B cell (primary cell): Measurements from ENCODE around the gene AUTS2.

ENCODE experiments used
- CTCF ChIP-seq: fragments of 200-600 bp; IDR thresholded peaks from one replicate; pipeline ENCODE4 v1.8.0; 2022; ENCODE audit warnings: antibody characterized with exemption, mild to moderate bottlenecking
- EZH2 ChIP-seq: IDR thresholded peaks from 2 replicates; pipeline ENCODE4 v1.6.1; 2012; ENCODE audit warnings: borderline replicate concordance, low read depth, mild to moderate bottlenecking, moderate library complexity, low read length; ENCODE audit not compliant: insufficient read depth, poor library complexity, severe bottlenecking

- TF ChIP-seq CTCF (no peak), EZH2 (no peak)
Measured at GRCh38 chr7:70436790-70437350, 838.6 kb downstream of the AUTS2 start.
